Caco-2 (cell line): Measurements from ENCODE around the gene PLPP1. TPM values are rescaled to one million over a fixed set of nuclear protein-coding genes. Genes with fewer than 3 reads are reported as not detected.

ENCODE experiments used
- BruUV-seq: library from RNA; stranded (reverse); fragments of 400-500 nt; replicated peaks from 2 replicates; lab custom pipeline; 2021; lab: Mats Ljungman, UMichigan
- CTCF ChIA-PET: fragments of 300-600 bp; sonication (Branson Sonifier 250); formaldehyde crosslinking; loops from one replicate; lab custom pipeline; 2022; ENCODE audit warnings: antibody characterized with exemption; lab: Charles Lee
- POLR2A ChIA-PET: fragments of 300-600 bp; sonication (Branson Sonifier 250); formaldehyde crosslinking; loops from one replicate; lab custom pipeline; 2022; ENCODE audit warnings: antibody characterized with exemption; lab: Charles Lee
- DNase-seq, 2 experiments: peaks; one replicate each; pipeline versions ENCODE4 v3.0.0 to v3.0.0-alpha.2; 2020 to 2022
- H3K27me3 ChIP-seq: replicated peaks from 2 replicates; pipeline ENCODE4 v1.6.0; 2011; ENCODE audit warnings: low read length; ENCODE audit not compliant: control insufficient read depth, insufficient read depth
- H3K36me3 ChIP-seq: 2 replicates; pipeline ENCODE4 v1.5.1; 2011; ENCODE audit warnings: low read length; ENCODE audit not compliant: control insufficient read depth, insufficient read depth
- H3K4me1 ChIP-seq: fragments of 250-450 bp; sonication (Bioruptor Pico); 2 replicates; pipeline ENCODE4 v1.5.1; 2020; ENCODE audit warnings: mild to moderate bottlenecking
- H3K4me3 ChIP-seq: 2 replicates; pipeline ENCODE4 v1.5.1; 2011; ENCODE audit warnings: low read depth, mild to moderate bottlenecking, control low read depth, low read length
- H3K9me3 ChIP-seq: fragments of 250-450 bp; sonication (Bioruptor Pico); 2 replicates; pipeline ENCODE4 v1.5.1; 2020; ENCODE audit warnings: mild to moderate bottlenecking, moderate library complexity
- H3K27ac Mint-ChIP-seq: one replicate; pipeline ENCODE4 v1.8.0; 2022; ENCODE audit warnings: mixed read lengths; ENCODE audit not compliant: unreplicated experiment
- H3K27me3 Mint-ChIP-seq: one replicate; pipeline ENCODE4 v1.8.0; 2022; ENCODE audit warnings: mixed read lengths; ENCODE audit not compliant: insufficient read depth, unreplicated experiment
- H3K36me3 Mint-ChIP-seq: one replicate; pipeline ENCODE4 v1.8.0; 2022; ENCODE audit warnings: mild to moderate bottlenecking, mixed read lengths; ENCODE audit not compliant: insufficient read depth, unreplicated experiment
- H3K4me1 Mint-ChIP-seq: one replicate; pipeline ENCODE4 v1.8.0; 2022; ENCODE audit warnings: low read depth, mixed read lengths; ENCODE audit not compliant: unreplicated experiment
- H3K4me3 Mint-ChIP-seq: one replicate; pipeline ENCODE4 v1.8.0; 2022; ENCODE audit warnings: mild to moderate bottlenecking, moderate library complexity, mixed read lengths; ENCODE audit not compliant: unreplicated experiment
- H3K9me3 Mint-ChIP-seq: one replicate; pipeline ENCODE4 v1.8.0; 2022; ENCODE audit warnings: mixed read lengths; ENCODE audit not compliant: unreplicated experiment
- CTCF ChIP-seq, 2 experiments: fragments of 200-600 bp in 1 of 2; IDR thresholded peaks; 1 replicate in 1 of 2; 2 replicates in 1 of 2; pipeline versions ENCODE4 v1.5.1 to v1.8.0; 2011 to 2022; ENCODE audit warnings: antibody characterized with exemption in 1 of 2, control low read depth in 1 of 2, inconsistent platforms in 1 of 2, low read depth in 1 of 2, low read length in 1 of 2, mild to moderate bottlenecking in 1 of 2, moderate library complexity in 1 of 2; ENCODE audit not compliant: insufficient read depth in 1 of 2, severe bottlenecking in 1 of 2, unreplicated experiment in 1 of 2
- intact Hi-C: fragments of 100-400 bp; cut with micrococcal nuclease; formaldehyde crosslinking; loops from one replicate; pipeline ENCODE4 v1.10.0; 2022; ENCODE audit not compliant: unreplicated experiment
- total RNA-seq: library from RNA; stranded (reverse); gene quantifications from 2 replicates; pipeline ENCODE4 v1.2.3, GENCODE V29; 2022

Gene PLPP1
- total RNA-seq, 1 experiment from 2014 or later = 49.4 TPM

- H3K27ac Mint-ChIP-seq = no peak overlapping the region
- no peak for DNase-seq
- ChIA-PET CTCF (no interaction called here), POLR2A (interaction anchor here (0.6 kb wide), 1 partner anchor 112 kb away, joined by 3 read pairs; no protein-coding TSS in a partner anchor)
- peaks cover 9% of the 10 kb centered on the region for H3K4me1 Mint-ChIP-seq
- no peak for TF ChIP-seq CTCF (IDR thresholded peaks at IDR 0.05; ENCODE audit: insufficient read depth in 1 of 2, low read depth in 1 of 2, low read length in 1 of 2, severe bottlenecking in 1 of 2, unreplicated experiment in 1 of 2)
- H3K36me3 Mint-ChIP-seq = peaks cover 33% of the 10 kb centered on the region
- Histone ChIP-seq H3K27me3 (no peaks in the 10 kb centered on the region), H3K9me3 (no peaks in the 10 kb centered on the region), H3K4me1 (no peaks in the 10 kb centered on the region; the same call in 1 of the 2 replicates), H3K4me3 (no peak overlapping the region), H3K36me3 (no peaks in the 10 kb centered on the region; the same call in 1 of the 2 replicates)
- H3K4me3 Mint-ChIP-seq = no peak overlapping the region
- no peaks in the 10 kb centered on the region for H3K27me3 Mint-ChIP-seq
- H3K9me3 Mint-ChIP-seq = no peaks in the 10 kb centered on the region
- intact Hi-C loops = loop anchor here (10.0 kb wide), 1 partner anchor 235 kb away; the partner anchor contains the start of gene CDC20B
- BruUV-seq = no TSS peak
Observed at GRCh38 chr5:55409775-55410174, 125.0 kb downstream of the PLPP1 start.

- H3K4me1 Mint-ChIP-seq = peaks cover 6% of the 10 kb centered on the region
- H3K27me3 Mint-ChIP-seq = no peaks in the 10 kb centered on the region
- peaks cover 50% of the 10 kb centered on the region for H3K36me3 Mint-ChIP-seq
- TF ChIP-seq CTCF (IDR thresholded peaks at IDR 0.05; ENCODE audit: insufficient read depth in 1 of 2, low read depth in 1 of 2, low read length in 1 of 2, severe bottlenecking in 1 of 2, unreplicated experiment in 1 of 2) = no peak
- no peak overlapping the region for H3K4me3 Mint-ChIP-seq
- Histone ChIP-seq H3K4me1 (no peaks in the 10 kb centered on the region), H3K27me3 (no peaks in the 10 kb centered on the region), H3K9me3 (no peaks in the 10 kb centered on the region), H3K4me3 (no peak overlapping the region), H3K36me3 (no peaks in the 10 kb centered on the region; the same call in 1 of the 2 replicates)
- H3K9me3 Mint-ChIP-seq = no peaks in the 10 kb centered on the region
- no TSS peak for BruUV-seq
- intact Hi-C loops = loop anchor here (1.0 to 10.0 kb wide), 2 partner anchors 233 to 283 kb away; partner anchors contain the start of gene CDC20B
- no peak overlapping the region for H3K27ac Mint-ChIP-seq
- ChIA-PET POLR2A (no interaction called here), CTCF (no interaction called here)
- DNase-seq = no peak
Observed at GRCh38 chr5:55407984-55408383, 126.8 kb downstream of the PLPP1 start.

GRCh38 chr5:55407059-55407684, 127.6 kb downstream of the PLPP1 start:
- BruUV-seq = no TSS peak
- Mint-ChIP-seq H3K9me3 (no peaks in the 10 kb centered on the region), H3K4me3 (no peak overlapping the region), H3K27me3 (no peaks in the 10 kb centered on the region), H3K4me1 (peaks cover 6% of the 10 kb centered on the region), H3K36me3 (peaks cover 47% of the 10 kb centered on the region), H3K27ac (no peak overlapping the region)
- Histone ChIP-seq H3K27me3 (no peaks in the 10 kb centered on the region), H3K36me3 (no peaks in the 10 kb centered on the region; the same call in 1 of the 2 replicates), H3K4me1 (no peaks in the 10 kb centered on the region), H3K9me3 (no peaks in the 10 kb centered on the region), H3K4me3 (no peak overlapping the region)
- POLR2A ChIA-PET = interaction anchor here (0.6 kb wide), 1 partner anchor 107 kb away, joined by 5 read pairs; no protein-coding TSS in a partner anchor
- TF ChIP-seq CTCF (IDR thresholded peaks at IDR 0.05; ENCODE audit: insufficient read depth in 1 of 2, low read depth in 1 of 2, low read length in 1 of 2, severe bottlenecking in 1 of 2, unreplicated experiment in 1 of 2) = peak; percentile 62 to 70
- intact Hi-C loops = loop anchor here (1.0 to 10.0 kb wide), 2 partner anchors 232 to 284 kb away; partner anchors contain the start of gene CDC20B
- peak in 1 of 2 experiments; percentile 23 for DNase-seq
- CTCF ChIA-PET = no interaction called here
